AG04450 (cell line): ENCODE data around the gene ERC1. TPM values are rescaled to one million over a fixed set of nuclear protein-coding genes. Genes with fewer than 3 reads are reported as not detected.

Experiments used
- CTCF ChIA-PET: fragments of 300-600, 350-600 bp; formaldehyde crosslinking; extraction: SDS; loops from one replicate; lab custom pipeline; 2022; ENCODE audit warnings: antibody characterized with exemption, inconsistent platforms; lab: Charles Lee
- POLR2A ChIA-PET: fragments of 350-600 bp; formaldehyde crosslinking; extraction: SDS; loops from one replicate; lab custom pipeline; 2021; ENCODE audit warnings: antibody characterized with exemption, inconsistent platforms; lab: Yijun Ruan, JAX
- DNase-seq: peaks from one replicate; pipeline ENCODE4 v3.0.0-alpha.2; 2011; ENCODE audit warnings: low read depth, low spot score
- H3K27ac ChIP-seq: one replicate; pipeline ENCODE4 v1.5.1; 2012; ENCODE audit warnings: low read depth, low read length, control low read depth
- H3K27me3 ChIP-seq: one replicate; pipeline ENCODE4 v1.6.0; 2012; ENCODE audit warnings: low read length; ENCODE audit not compliant: control insufficient read depth, insufficient read depth
- H3K4me3 ChIP-seq: 2 replicates; pipeline ENCODE4 v1.5.1; 2011; ENCODE audit warnings: mild to moderate bottlenecking, low read depth, low read length, control low read depth
- H3K9me3 ChIP-seq: 2 replicates; pipeline ENCODE4 v1.5.1; 2012; ENCODE audit warnings: low read length; ENCODE audit not compliant: control insufficient read depth, insufficient read depth
- CTCF ChIP-seq: IDR thresholded peaks from 2 replicates; pipeline ENCODE4 v1.5.1; 2011; ENCODE audit warnings: low read depth, low read length, control low read depth, inconsistent platforms
- polyA plus RNA-seq: library from polyadenylated mRNA; depleted of rRNA; stranded (reverse); fragments of >200 nt; gene quantifications from 2 replicates; pipeline ENCODE4 v1.2.3, GENCODE V29; 2011

The ERC1 gene
- polyA plus RNA-seq, 1 experiment = 28.6 TPM

GRCh38 chr12:1413930-1414329, 422.9 kb downstream of the ERC1 start:
- Histone ChIP-seq H3K4me3 (no peak overlapping the region), H3K27me3 (no peaks in the 10 kb centered on the region), H3K9me3 (no peaks in the 10 kb centered on the region), H3K27ac (no peak overlapping the region)
- ChIA-PET CTCF (no interaction called here), POLR2A (no interaction called here)
- TF ChIP-seq CTCF = no peak
- DNase-seq = no peak

GRCh38 chr12:1418144-1418543, 427.1 kb downstream of the ERC1 start:
- no peak for DNase-seq
- Histone ChIP-seq H3K9me3 (peaks cover 14% of the 10 kb centered on the region), H3K27me3 (no peaks in the 10 kb centered on the region), H3K27ac (no peak overlapping the region), H3K4me3 (no peak overlapping the region)
- no peak for TF ChIP-seq CTCF
- CTCF ChIA-PET = interaction anchor here (1.3 kb wide), 2 partner anchors 165 to 300 kb away, joined by 3 to 4 read pairs; no protein-coding TSS in a partner anchor
- POLR2A ChIA-PET = no interaction called here

- CTCF ChIA-PET = no interaction called here
- Histone ChIP-seq H3K9me3 (peaks cover 14% of the 10 kb centered on the region), H3K27ac (no peak overlapping the region), H3K27me3 (no peaks in the 10 kb centered on the region), H3K4me3 (no peak overlapping the region)
- POLR2A ChIA-PET = no interaction called here
- no peak for DNase-seq
- no peak for TF ChIP-seq CTCF
Measured at GRCh38 chr12:1419849-1420371, 428.9 kb downstream of the ERC1 start.

DNA sequence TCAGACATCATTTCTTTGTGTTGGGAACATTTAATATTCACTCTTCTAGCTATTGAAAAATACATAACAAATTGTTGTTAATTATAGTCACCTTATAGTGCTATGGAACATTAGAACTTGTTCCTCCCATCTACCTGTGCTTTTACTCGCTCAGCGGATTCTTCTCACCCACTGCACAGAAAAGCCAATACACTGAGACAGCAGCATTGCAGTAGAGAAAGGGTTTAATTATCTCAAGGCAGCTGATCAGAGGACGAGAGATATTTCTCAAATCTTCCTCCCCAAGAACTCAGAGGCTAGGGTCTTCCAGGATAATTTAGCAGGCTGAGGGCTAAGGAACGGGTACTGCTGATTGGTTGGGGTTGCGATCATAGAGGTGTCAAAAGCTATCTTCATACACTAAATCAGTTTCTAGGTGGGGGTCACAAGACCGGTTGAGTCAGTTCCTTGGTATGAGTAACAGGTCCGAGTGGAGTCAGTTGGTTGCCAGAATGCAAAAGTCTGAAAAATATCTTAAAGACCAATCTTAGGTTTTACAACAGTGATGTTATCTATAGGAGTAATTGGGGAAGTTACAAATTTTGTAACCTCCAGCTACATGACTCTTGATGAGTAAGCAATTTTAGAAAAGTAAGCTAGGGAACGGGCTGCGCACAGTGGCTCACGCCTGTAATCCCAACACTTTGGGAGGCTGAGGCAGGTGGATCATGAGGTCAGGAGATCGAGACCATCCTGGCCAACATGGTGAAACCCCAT, 430.2 kb downstream of the ERC1 start:
- ChIA-PET CTCF (interaction anchor here (0.6 to 1.6 kb wide), 2 partner anchors 303 to 329 kb away, joined by 3 to 5 read pairs; no protein-coding TSS in a partner anchor), POLR2A (interaction anchor here (0.7 kb wide), 1 partner anchor 124 kb away, joined by 4 read pairs; no protein-coding TSS in a partner anchor)
- DNase-seq = no peak
- Histone ChIP-seq H3K27ac (no peak overlapping the region), H3K9me3 (peaks cover 14% of the 10 kb centered on the region), H3K27me3 (no peaks in the 10 kb centered on the region), H3K4me3 (no peak overlapping the region)
- no peak for TF ChIP-seq CTCF

- Histone ChIP-seq H3K4me3 (no peak overlapping the region), H3K27ac (no peak overlapping the region), H3K27me3 (no peaks in the 10 kb centered on the region), H3K9me3 (peaks cover 14% of the 10 kb centered on the region)
- no peak for DNase-seq
- TF ChIP-seq CTCF = no peak
- POLR2A ChIA-PET = no interaction called here
- CTCF ChIA-PET = interaction anchor here (1.6 kb wide), 1 partner anchor 305 kb away, joined by 5 read pairs; no protein-coding TSS in a partner anchor
Measured at GRCh38 chr12:1422604-1423315, 431.7 kb downstream of the ERC1 start.
